Body of pancreas (tissue), 4 donors: Measurements from ENCODE around the gene RBM38.

Experiments used
- CTCF ChIP-seq, 7 experiments: fragments of 450-650 bp in 4 of 7; fragments of 200-600 bp in 3 of 7; sonication (generic) in 3 of 7; IDR thresholded peaks; one replicate each; pipeline ENCODE4 v1.5.1; 2016 to 2019; ENCODE audit warnings: antibody characterized with exemption in 7 of 7
- POLR2A ChIP-seq, 3 donors: fragments of 450-650 bp; IDR thresholded peaks; one replicate each; pipeline ENCODE4 v1.6.1; 2016; ENCODE audit warnings: antibody characterized with exemption in 3 of 3, mild to moderate bottlenecking in 2 of 3

GRCh38 chr20:57443349-57444265 lies 52.4 kb downstream of the RBM38 start:
- TF ChIP-seq POLR2A (IDR thresholded peaks at IDR 0.05) (no peak), CTCF (IDR thresholded peaks at IDR 0.05) (no peak)
